ENCODE results near the gene MYNN. TPM values are rescaled to one million over a fixed set of nuclear protein-coding genes. Genes with fewer than 3 reads are reported as not detected.
A peak's percentile ranks its signal among the peaks of the same experiment; 100 is the strongest.

MYNN gene
- total and polyA plus RNA-seq, 2 of the 13 experiments (the other 11 are each of a cell fraction or from before 2014, with no cell fraction given): 10.4 to 17.6 TPM

GRCh38 chr3:169772305-169772896 is 795 bp upstream of the MYNN start:
- Histone ChIP-seq H4K20me1 (ENCODE audit: insufficient read depth, low read length) (no peaks in the 10 kb centered on the region), H3K9me3 (ENCODE audit: low read length) (no peaks in the 10 kb centered on the region), H3K27me3 (ENCODE audit: control insufficient read depth in 1 of 2, insufficient read depth in 2 of 2, low read length in 2 of 2) (peaks cover 0 to 3% of the 10 kb centered on the region in 2 experiments; a peak in 1 of 5 replicates), H3K36me3 (replicated peaks in 1 of 2; ENCODE audit: control insufficient read depth in 1 of 2, insufficient read depth in 2 of 2, low read length in 2 of 2) (peaks cover 2 to 10% of the 10 kb centered on the region in 2 experiments), H3K4me1 (ENCODE audit: insufficient read depth, low read length) (peaks cover 20% of the 10 kb centered on the region), H3K79me2 (ENCODE audit: insufficient read depth, low read length) (peaks cover 30% of the 10 kb centered on the region), H2AFZ (ENCODE audit: low read length) (peak overlapping the region; percentile 83), H3K4me3 (replicated peaks in 1 of 3; ENCODE audit: insufficient read depth in 1 of 3, low read depth in 2 of 3, low read length in 3 of 3) (peak overlapping the region; percentile 89 to 99 (median 98)), H3K4me2 (ENCODE audit: low read depth, low read length) (peak overlapping the region; percentile 92), H3K9ac (ENCODE audit: insufficient read depth, low read depth, low read length) (peak overlapping the region; percentile 92), H3K27ac (ENCODE audit: extremely low read length, insufficient read depth, low read length) (peak overlapping the region; percentile 94)
- ChIA-PET POLR2A (interaction anchor here (0.7 to 2.6 kb wide), 4 partner anchors 8 to 305 kb away, joined by 3 to 29 read pairs (median 4); partner anchors contain the start of genes SEC62 and TERC), CTCF (ENCODE audit: low intra/inter-chr PET ratio, low total read pairs) (no interaction called here)
- BruUV-seq (replicated peaks): no TSS peak
- ATAC-seq (peak; percentile 61), DNase-seq (ENCODE audit: low spot score) (peak; percentile 78), FAIRE-seq (peak; percentile 66)
- WGBS (ENCODE audit: low lambda C conversion rate): 2% methylated on average over 15 of the region's 15 CpGs
- in situ Hi-C loops (cut with HindIII; ENCODE audit: extremely low pct_ligation_motif_present, low pct_unique_long_range_greater_than_20kb): no loop called here
- intact Hi-C loops (cut with micrococcal nuclease; ENCODE audit: unreplicated experiment): loop anchor here (1.0 to 5.0 kb wide), 3 partner anchors 9 to 910 kb away; no protein-coding TSS in a partner anchor
- TF ChIP-seq ZKSCAN8 (CRISPR knock-in tag; IDR thresholded peaks at IDR 0.05; ENCODE audit: borderline replicate concordance): peak; percentile 11; the same call in 1 of the 2 replicates
- peak; percentile 7; the same call in 1 of the 2 replicates for TF ChIP-seq GATAD2A (CRISPR knock-in tag; IDR thresholded peaks at IDR 0.05)
- peak; percentile 29; the same call in 1 of the 2 replicates for TF ChIP-seq POLR2AphosphoS5 (IDR thresholded peaks at IDR 0.05; ENCODE audit: low read depth, low read length)
- no peak; the same call in 1 of the 2 replicates for TF ChIP-seq ZNF878 (CRISPR knock-in tag; IDR thresholded peaks at IDR 0.05)
- no peak for TF ChIP-seq CEBPB (IDR thresholded peaks at IDR 0.05; ENCODE audit: borderline replicate concordance, low read depth, low read length)
- TF ChIP-seq THRA (CRISPR knock-in tag; IDR thresholded peaks at IDR 0.05; ENCODE audit: borderline replicate concordance): 0 out of 2 replicates have a peak, but pooled peaks have one; percentile 3
- 0 out of 2 replicates have a peak, but pooled peaks have one; percentile 2 for TF ChIP-seq NKX3-1 (CRISPR knock-in tag; IDR thresholded peaks at IDR 0.05)
- no peak for TF ChIP-seq ZBED4 (CRISPR knock-in tag; IDR thresholded peaks at IDR 0.05; ENCODE audit: borderline replicate concordance)
- no peak for TF ChIP-seq NR0B2 (CRISPR knock-in tag; IDR thresholded peaks at IDR 0.05)
- TF ChIP-seq NFIC (IDR thresholded peaks at IDR 0.05; ENCODE audit: low read length): 0 out of 2 replicates have a peak, but pooled peaks have one; percentile 11
- no peak for TF ChIP-seq ZNF766 (CRISPR knock-in tag; IDR thresholded peaks at IDR 0.05; ENCODE audit: borderline replicate concordance)
- 0 out of 2 replicates have a peak, but pooled peaks have one; percentile 19 for TF ChIP-seq TARDBP (CRISPR knock-in tag; IDR thresholded peaks at IDR 0.05)
- 0 out of 2 replicates have a peak, but pooled peaks have one; percentile 23 for TF ChIP-seq SP140L (CRISPR knock-in tag; IDR thresholded peaks at IDR 0.05; ENCODE audit: borderline replicate concordance)
- TF ChIP-seq MNT (IDR thresholded peaks at IDR 0.05): peak; percentile 20; the same call in 1 of the 2 replicates
- TF ChIP-seq ASH2L (IDR thresholded peaks at IDR 0.05; ENCODE audit: insufficient read length, low read depth, low read length): peak; percentile 58
